Measurements from ENCODE around the gene RAB44. TPM values are rescaled to one million over a fixed set of nuclear protein-coding genes. Genes with fewer than 3 reads are reported as not detected.

Gene RAB44
- total RNA-seq, 1 experiment from 2014 or later, result not detected

- Histone ChIP-seq H3K23ac (ENCODE audit: insufficient read length, low read depth, low read length) (no peak overlapping the region), H2BK5ac (ENCODE audit: insufficient read length, low read length) (no peak overlapping the region), H3K18ac (ENCODE audit: insufficient read length, low read depth, low read length) (no peak overlapping the region), H2BK15ac (ENCODE audit: low read depth, low read length) (no peak overlapping the region), H2BK12ac (ENCODE audit: insufficient read length, low read depth, low read length) (no peak overlapping the region), H4K20me1 (ENCODE audit: control insufficient read depth, insufficient read depth, insufficient read length) (no peaks in the 10 kb centered on the region), H3K27ac (ENCODE audit: insufficient read length, low read depth, low read length) (no peak overlapping the region), H3K4ac (ENCODE audit: low read depth, low read length) (no peak overlapping the region), H3K27me3 (ENCODE audit: insufficient read depth, low read length) (no peaks in the 10 kb centered on the region), H2BK120ac (ENCODE audit: low read depth, low read length, poor library complexity, severe bottlenecking) (no peak overlapping the region), H3K23me2 (ENCODE audit: insufficient read length, low read depth, low read length, poor library complexity, severe bottlenecking) (no peaks in the 10 kb centered on the region), H3K9me3 (ENCODE audit: control insufficient read depth, low read depth, low read length) (no peaks in the 10 kb centered on the region), H4K91ac (ENCODE audit: insufficient read length, low read depth, low read length) (no peak overlapping the region), H3K4me1 (ENCODE audit: insufficient read depth, low read length) (no peaks in the 10 kb centered on the region), H2BK20ac (ENCODE audit: low read depth, low read length, poor library complexity, severe bottlenecking) (no peak overlapping the region), H3K4me2 (ENCODE audit: insufficient read depth, insufficient read length, low read length) (no peak overlapping the region), H3K79me2 (ENCODE audit: insufficient read depth, low read length) (no peaks in the 10 kb centered on the region), H4K8ac (replicated peaks; ENCODE audit: insufficient read length, low read depth, low read length) (no peak overlapping the region), H3K79me1 (ENCODE audit: insufficient read depth, low read depth, low read length, poor library complexity, severe bottlenecking) (no peaks in the 10 kb centered on the region), H4K5ac (ENCODE audit: insufficient read length, low read depth, low read length) (no peak overlapping the region), H2AK5ac (ENCODE audit: insufficient read length, low read length) (no peak overlapping the region), H3K56ac (ENCODE audit: insufficient read length, low read depth, low read length) (no peak overlapping the region), H3K9ac (ENCODE audit: extremely low read depth, insufficient read length, low read length) (no peak overlapping the region), H2AFZ (ENCODE audit: low read length) (no peak overlapping the region), H3K14ac (ENCODE audit: insufficient read depth, low read length) (no peak overlapping the region), H3T11ph (ENCODE audit: low read length) (no peak overlapping the region)
- WGBS (ENCODE audit: extremely low coverage, insufficient read length, low lambda C conversion rate), result no CpG with 5 or more reads among the region's 7 CpGs
- no peaks in the 10 kb centered on the region for H3K4me1 Mint-ChIP-seq
- H3K36me3 Mint-ChIP-seq (ENCODE audit: insufficient read depth in 1 of 3, low read depth in 3 of 3), result no peaks in the 10 kb centered on the region
- TF ChIP-seq, protein P1, sequence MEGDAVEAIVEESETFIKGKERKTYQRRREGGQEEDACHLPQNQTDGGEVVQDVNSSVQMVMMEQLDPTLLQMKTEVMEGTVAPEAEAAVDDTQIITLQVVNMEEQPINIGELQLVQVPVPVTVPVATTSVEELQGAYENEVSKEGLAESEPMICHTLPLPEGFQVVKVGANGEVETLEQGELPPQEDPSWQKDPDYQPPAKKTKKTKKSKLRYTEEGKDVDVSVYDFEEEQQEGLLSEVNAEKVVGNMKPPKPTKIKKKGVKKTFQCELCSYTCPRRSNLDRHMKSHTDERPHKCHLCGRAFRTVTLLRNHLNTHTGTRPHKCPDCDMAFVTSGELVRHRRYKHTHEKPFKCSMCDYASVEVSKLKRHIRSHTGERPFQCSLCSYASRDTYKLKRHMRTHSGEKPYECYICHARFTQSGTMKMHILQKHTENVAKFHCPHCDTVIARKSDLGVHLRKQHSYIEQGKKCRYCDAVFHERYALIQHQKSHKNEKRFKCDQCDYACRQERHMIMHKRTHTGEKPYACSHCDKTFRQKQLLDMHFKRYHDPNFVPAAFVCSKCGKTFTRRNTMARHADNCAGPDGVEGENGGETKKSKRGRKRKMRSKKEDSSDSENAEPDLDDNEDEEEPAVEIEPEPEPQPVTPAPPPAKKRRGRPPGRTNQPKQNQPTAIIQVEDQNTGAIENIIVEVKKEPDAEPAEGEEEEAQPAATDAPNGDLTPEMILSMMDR (conservative IDR thresholded peaks at IDR 0.05), result no peak
- no peak overlapping the region for H3K4me3 Mint-ChIP-seq
- peaks cover 3% of the 10 kb centered on the region; the same call in 1 of the 2 replicates for H3K27me3 Mint-ChIP-seq (ENCODE audit: low read depth)
- H3K27ac Mint-ChIP-seq, result no peak overlapping the region
- DNase-seq, result no peak
- H3K9me3 Mint-ChIP-seq, result no peaks in the 10 kb centered on the region
Measured at GRCh38 chr6:36699348-36699747, 1.7 kb downstream of the RAB44 start.
